Esophagus squamous epithelium (tissue), 5 donors: ENCODE measurements around the gene ZC3H12D. TPM values are rescaled to one million over a fixed set of nuclear protein-coding genes. Genes with fewer than 3 reads are reported as not detected.

Source experiments
- DNase-seq: peaks from one replicate; lab custom pipeline; 2025; lab: John Stamatoyannopoulos, UW
- H3K27ac ChIP-seq, 4 donors: fragments of 200-600 bp; sonication (generic); one replicate each; pipeline ENCODE4 v1.5.1; 2016 to 2019; ENCODE audit warnings: mild to moderate bottlenecking in 1 of 4
- H3K27me3 ChIP-seq, 4 donors: fragments of 200-600 bp; sonication (generic); 1 replicate in 3 of 4; 2 replicates in 1 of 4; pipeline versions ENCODE4 v1.5.1 to v1.6.0; 2017 to 2021; ENCODE audit warnings: antibody characterized with exemption in 1 of 4
- H3K36me3 ChIP-seq, 3 donors: fragments of 200-600 bp; sonication (generic); one replicate each; pipeline ENCODE4 v1.5.1; 2016 to 2019
- H3K4me1 ChIP-seq, 3 donors: fragments of 200-600 bp; sonication (generic); one replicate each; pipeline ENCODE4 v1.5.1; 2017 to 2019
- H3K4me3 ChIP-seq, 4 donors: fragments of 200-600 bp; sonication (generic); 1 replicate in 3 of 4; 2 replicates in 1 of 4; pipeline ENCODE4 v1.5.1; 2016 to 2019; ENCODE audit warnings: mild to moderate bottlenecking in 2 of 4, moderate library complexity in 1 of 4
- H3K9me3 ChIP-seq, 3 donors: fragments of 200-600 bp; sonication (generic); one replicate each; pipeline ENCODE4 v1.5.1; 2016 to 2019
- CTCF ChIP-seq, 6 experiments: fragments of 450-650 bp in 4 of 6; fragments of 200-600 bp in 2 of 6; sonication (generic) in 2 of 6; IDR thresholded peaks; one replicate each; pipeline ENCODE4 v1.5.1; 2016 to 2019; ENCODE audit warnings: antibody characterized with exemption in 6 of 6, mild to moderate bottlenecking in 4 of 6, moderate library complexity in 4 of 6
- POLR2A ChIP-seq, 4 donors: fragments of 450-650 bp; IDR thresholded peaks; one replicate each; pipeline ENCODE4 v1.6.1; 2017; ENCODE audit warnings: antibody characterized with exemption in 4 of 4, mild to moderate bottlenecking in 4 of 4, moderate library complexity in 3 of 4
- WGBS, 2 donors: methylation state at CpG; one replicate each; pipeline ENCODE4 v1.1.5; 2018; 5-methylcytosine and 5-hydroxymethylcytosine counted together
- intact Hi-C: fragments of 100-400 bp; cut with DNase I; formaldehyde crosslinking; loops from one replicate; pipeline ENCODE4 v1.15.0; 2022
- total RNA-seq, 4 donors: library from RNA; depleted of rRNA; stranded (reverse); fragments of >200 nt; gene quantifications; one replicate each; pipeline ENCODE4 v1.1.0, GENCODE V29; 2016
- donor health status: DM: yes; HTN: yes; CAD: no.

ZC3H12D gene
- total RNA-seq = 1 to 10 TPM in 1 of 4 donors, under 1 TPM in 3; 0.04 to 4.3 (median 0.87) TPM

GRCh38 chr6:149484733-149485700 lies at the start of gene ZC3H12D:
TSS of gene ZC3H12D (minus strand) at chr6:149485014. CDS start at chr6:149474543, 10,471 bp downstream.
- H3K9me3 ChIP-seq = no peaks in the 10 kb centered on the region
- H3K36me3 ChIP-seq = no peaks in the 10 kb centered on the region
- H3K4me1 ChIP-seq = peaks cover 0 to 34% (median 11%) of the 10 kb centered on the region in 3 donors
- H3K27ac ChIP-seq = peak within 1 kb of the TSS; percentile 15 to 82 (median 64)
- WGBS, 2 donors = 28 to 33% methylated on average over 18 to 21 of the region's 22 CpGs
- intact Hi-C loops = no loop called here
- DNase-seq = no peak
- TF ChIP-seq POLR2A (IDR thresholded peaks at IDR 0.05) (peak in 1 of 4 donors; percentile 57), CTCF (IDR thresholded peaks at IDR 0.05) (peak; percentile 18 to 47 (median 26))
- H3K27me3 ChIP-seq = peaks cover 0 to 15% (median 0%) of the 10 kb centered on the region in 4 donors
- H3K4me3 ChIP-seq = peak within 1 kb of the TSS in 2 of 4 donors; percentile 36 to 56

GRCh38 chr6:149529650-149530049 lies 44.8 kb upstream of the ZC3H12D start:
- Histone ChIP-seq H3K4me3 (no peak overlapping the region), H3K27me3 (no peaks in the 10 kb centered on the region), H3K27ac (no peak overlapping the region), H3K36me3 (peaks cover 0 to 100% (median 44%) of the 10 kb centered on the region in 3 donors), H3K9me3 (no peaks in the 10 kb centered on the region), H3K4me1 (no peaks in the 10 kb centered on the region)
- DNase-seq = no peak
- WGBS, 2 donors = 94 to 95% methylated on average over 5 of the region's 5 CpGs
- TF ChIP-seq POLR2A (IDR thresholded peaks at IDR 0.05) (no peak), CTCF (IDR thresholded peaks at IDR 0.05) (no peak)
- intact Hi-C loops = no loop called here

GRCh38 chr6:149515494-149515893 lies 30.7 kb upstream of the ZC3H12D start:
- Histone ChIP-seq H3K36me3 (peaks cover 0 to 93% (median 17%) of the 10 kb centered on the region in 3 donors), H3K4me1 (peaks cover 0 to 7% (median 0%) of the 10 kb centered on the region in 3 donors), H3K27me3 (no peaks in the 10 kb centered on the region), H3K9me3 (no peaks in the 10 kb centered on the region), H3K4me3 (no peak overlapping the region), H3K27ac (no peak overlapping the region)
- TF ChIP-seq CTCF (IDR thresholded peaks at IDR 0.05) (no peak), POLR2A (IDR thresholded peaks at IDR 0.05) (no peak)
- WGBS, 2 donors = 80 to 100% methylated on average over 1 of the region's 1 CpG
- intact Hi-C loops = loop anchor here (10.0 kb wide), 1 partner anchor 81 kb away; no protein-coding TSS in a partner anchor
- DNase-seq = no peak

- Histone ChIP-seq H3K4me1 (peaks cover 0 to 7% (median 0%) of the 10 kb centered on the region in 3 donors), H3K4me3 (no peak overlapping the region), H3K27me3 (no peaks in the 10 kb centered on the region), H3K27ac (no peak overlapping the region), H3K9me3 (no peaks in the 10 kb centered on the region), H3K36me3 (peaks cover 0 to 92% (median 16%) of the 10 kb centered on the region in 3 donors)
- TF ChIP-seq CTCF (IDR thresholded peaks at IDR 0.05) (no peak), POLR2A (IDR thresholded peaks at IDR 0.05) (no peak)
- intact Hi-C loops = loop anchor here (10.0 kb wide), 1 partner anchor 79 kb away; no protein-coding TSS in a partner anchor
- WGBS, 2 donors = 77 to 81% methylated on average over 5 of the region's 5 CpGs
- no peak for DNase-seq
Measured at GRCh38 chr6:149513915-149514314, 29.1 kb upstream of the ZC3H12D start.
